Right lobe of liver (tissue), 6 donors: ENCODE measurements around the gene COL25A1. TPM values are rescaled to one million over a fixed set of nuclear protein-coding genes. Genes with fewer than 3 reads are reported as not detected.

Experiments used
- ATAC-seq, 4 donors: fragments of 200-7000 bp; cut with Tn5 transposase; one replicate each; pipeline ENCODE4 v1.9.1; 2020; ENCODE audit warnings: mild to moderate bottlenecking in 4 of 4, moderate library complexity in 4 of 4
- DNase-seq, 3 donors: peaks; one replicate each; pipeline ENCODE4 v3.0.0-alpha.2; 2020
- H3K27ac ChIP-seq, 3 donors: fragments of 200-600 bp; one replicate each; pipeline ENCODE4 v1.8.0; 2022
- H3K27me3 ChIP-seq, 2 donors: fragments of 200-600 bp; one replicate each; pipeline ENCODE4 v1.8.0; 2022
- H3K36me3 ChIP-seq, 4 donors: fragments of 200-600 bp; sonication (generic) in 1 of 4; one replicate each; pipeline versions ENCODE4 v1.5.1 to v1.8.0; 2017 to 2022; ENCODE audit warnings: control low read depth in 1 of 4
- H3K4me1 ChIP-seq, 4 donors: fragments of 200-600 bp; sonication (generic) in 1 of 4; one replicate each; pipeline versions ENCODE4 v1.5.1 to v1.8.0; 2017 to 2022; ENCODE audit warnings: control low read depth in 1 of 4
- H3K4me3 ChIP-seq, 3 donors: fragments of 200-600 bp; one replicate each; pipeline ENCODE4 v1.8.0; 2022
- H3K9me3 ChIP-seq, 4 donors: fragments of 200-600 bp; sonication (generic) in 1 of 4; one replicate each; pipeline versions ENCODE4 v1.5.1 to v1.8.0; 2017 to 2022; ENCODE audit warnings: control low read depth in 1 of 4
- CTCF ChIP-seq, 4 donors: fragments of 200-600 bp in 3 of 4; fragments of 450-650 bp in 1 of 4; IDR thresholded peaks; one replicate each; pipeline versions ENCODE4 v1.5.1 to v1.8.0; 2016 to 2022; ENCODE audit warnings: antibody characterized with exemption in 4 of 4, mild to moderate bottlenecking in 2 of 4
- POLR2A ChIP-seq: fragments of 450-650 bp; IDR thresholded peaks from one replicate; pipeline ENCODE4 v1.6.1; 2017; ENCODE audit warnings: antibody characterized with exemption, mild to moderate bottlenecking
- WGBS: methylation state at CpG from one replicate; pipeline ENCODE4 v1.1.6; 2018; ENCODE audit warnings: low coverage, low lambda C conversion rate; ENCODE audit not compliant: insufficient coverage; ENCODE audit errors: missing lambda C conversion rate; 5-methylcytosine and 5-hydroxymethylcytosine counted together
- intact Hi-C, 2 donors: fragments of 100-400 bp; cut with DNase I; formaldehyde crosslinking; loops; one replicate each; pipeline versions ENCODE4 v1.11.2 to v1.14.1; 2022
- total RNA-seq, 6 experiments: library from RNA; depleted of rRNA in 2 of 6; stranded (reverse); fragments of >200 nt in 2 of 6; fragmentation: NEBNext Ultra II Directional in 3 of 6; extraction: Animal tissue kit (Norgen Biotek cat#: 25700) in 3 of 6; gene quantifications; one replicate each; pipeline versions ENCODE4 v1.1.0 to v1.2.4, GENCODE V29; 2016 to 2023
- donor health status: DM: no; HTN: yes; CAD: no.
- donor health status: DM: no; HTN: no; CAD: no.
- donor health status: DM: no; HTN: no; CAD: no.
- donor health status: DM: no; HTN: yes; CAD: no.
- donor health status: DM: no; HTN: yes; CAD: no.

Gene COL25A1
- total RNA-seq, 6 experiments from 2014 or later: 0.06 to 4.8 (median 1.3) TPM

GRCh38 chr4:108762559-108763225 is 539.8 kb downstream of the COL25A1 start, which contains the start of gene ETNPPL:
Gene ETNPPL (minus strand): TSS chr4:108763053. CDS start chr4:108762898, 155 bp downstream.
- TF ChIP-seq CTCF (IDR thresholded peaks at IDR 0.05) (peak in 3 of 4 donors; percentile 12 to 33 (median 12)), POLR2A (peak; percentile 64)
- DNase-seq: peak; percentile 91 to 97 (median 97)
- Histone ChIP-seq H3K27me3 (no peaks in the 10 kb centered on the region), H3K4me1 (peaks cover 0 to 30% (median 10%) of the 10 kb centered on the region in 4 donors), H3K4me3 (peak within 1 kb of the TSS; percentile 58 to 81 (median 72)), H3K9me3 (no peaks in the 10 kb centered on the region), H3K27ac (peak within 1 kb of the TSS; percentile 69 to 88 (median 82)), H3K36me3 (peaks cover 0 to 23% (median 0%) of the 10 kb centered on the region in 4 donors)
- 0% methylated on average over 10 of the region's 61 CpGs for WGBS
- intact Hi-C loops: no loop called here
- peak; percentile 86 to 95 (median 90) for ATAC-seq

Other genes starting within 250 kb of the COL25A1 start
- gene SEC24B, start 131.2 kb upstream of the COL25A1 start, total RNA-seq: 10 to 100 TPM; 22.1 to 55.0 (median 27.1) TPM